Stimulated activated CD4-positive, alpha-beta T cell treated with anti-CD3 and anti-CD28 coated beads, TNF-alpha, amount 100 ng/mL, for 24 hours (primary cell): Measurements from ENCODE around the gene MYT1.

Experiments used
- DNase-seq, 3 experiments: peaks; one replicate each; pipeline ENCODE4 v3.0.0-alpha.2; 2020; ENCODE audit warnings: low read depth in 3 of 3

The MYT1 gene

DNA sequence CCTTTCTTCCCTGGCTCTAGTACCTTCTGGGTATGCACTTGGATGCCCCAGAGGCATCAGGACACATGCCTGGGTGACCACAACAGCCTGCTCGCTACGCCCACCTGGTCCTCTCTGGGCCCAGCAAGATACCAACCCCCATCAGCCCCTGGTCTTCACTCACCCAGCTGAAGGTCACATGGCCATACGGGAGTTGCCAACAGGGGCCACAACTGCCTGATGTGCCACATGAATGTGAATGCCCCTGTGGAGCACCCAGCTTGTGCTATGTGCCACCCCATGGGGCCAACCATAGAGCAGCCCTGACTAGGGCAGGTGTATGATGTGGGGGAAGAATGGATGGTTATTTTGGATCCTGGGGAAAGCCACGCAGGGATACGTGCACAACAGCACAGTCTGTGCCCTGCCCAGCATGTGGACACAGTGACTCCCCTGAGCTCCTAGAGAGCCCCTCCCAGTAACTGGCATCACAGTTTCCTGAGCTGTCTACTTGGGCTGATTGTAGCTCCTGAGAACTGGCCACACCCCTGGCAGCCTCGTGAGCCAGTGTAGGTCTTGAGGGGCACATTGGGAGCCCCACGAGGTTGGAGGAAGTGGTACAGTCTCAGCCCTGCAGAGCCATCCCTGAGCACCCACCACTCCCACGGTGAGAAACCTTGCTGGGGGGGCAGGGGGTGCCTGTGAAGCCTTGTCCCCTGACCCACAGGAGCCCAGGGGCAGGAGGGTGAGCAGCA lies 80.8 kb downstream of the MYT1 start:
- no peak for DNase-seq

DNA sequence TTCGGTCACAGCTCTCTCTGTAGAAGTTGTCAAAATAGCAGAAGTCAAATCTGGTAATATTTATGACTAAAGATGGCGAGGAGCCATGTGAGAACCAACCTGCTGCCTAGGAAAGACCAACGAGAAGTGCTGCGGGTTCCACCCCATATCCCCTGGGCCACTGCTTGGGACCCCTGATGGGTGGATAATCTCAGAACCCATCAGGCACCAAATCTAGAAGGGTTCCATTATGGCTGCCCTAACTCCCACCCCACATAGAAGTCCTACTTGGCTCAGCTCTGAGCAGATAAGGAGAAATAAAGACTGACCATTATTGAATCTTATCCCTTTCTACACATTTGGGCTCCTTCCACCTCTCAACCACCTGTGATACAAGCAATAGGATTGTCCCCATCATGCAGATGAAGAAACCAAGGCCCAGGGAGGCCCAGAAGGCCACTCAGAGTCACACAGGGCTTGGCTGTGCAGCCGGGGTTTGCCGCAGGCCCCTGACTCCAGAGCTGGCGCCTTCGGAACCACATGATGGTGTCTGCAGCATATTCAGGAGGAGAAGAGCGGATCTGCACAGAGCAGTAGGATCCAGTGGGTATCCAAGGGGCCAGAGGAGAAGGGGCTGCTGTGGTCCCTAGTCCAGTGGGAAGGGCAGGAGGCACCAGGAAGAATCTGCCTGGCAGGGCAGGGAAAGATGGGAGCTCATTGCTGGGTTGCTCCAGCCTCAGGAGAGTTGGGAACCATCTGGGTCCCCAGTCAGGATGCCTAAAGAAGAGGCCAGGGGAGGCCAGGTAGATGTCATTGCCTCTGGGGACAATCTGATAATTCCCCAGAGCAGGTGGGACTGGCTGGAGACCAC lies 81.7 kb downstream of the MYT1 start:
- no peak for DNase-seq

DNA sequence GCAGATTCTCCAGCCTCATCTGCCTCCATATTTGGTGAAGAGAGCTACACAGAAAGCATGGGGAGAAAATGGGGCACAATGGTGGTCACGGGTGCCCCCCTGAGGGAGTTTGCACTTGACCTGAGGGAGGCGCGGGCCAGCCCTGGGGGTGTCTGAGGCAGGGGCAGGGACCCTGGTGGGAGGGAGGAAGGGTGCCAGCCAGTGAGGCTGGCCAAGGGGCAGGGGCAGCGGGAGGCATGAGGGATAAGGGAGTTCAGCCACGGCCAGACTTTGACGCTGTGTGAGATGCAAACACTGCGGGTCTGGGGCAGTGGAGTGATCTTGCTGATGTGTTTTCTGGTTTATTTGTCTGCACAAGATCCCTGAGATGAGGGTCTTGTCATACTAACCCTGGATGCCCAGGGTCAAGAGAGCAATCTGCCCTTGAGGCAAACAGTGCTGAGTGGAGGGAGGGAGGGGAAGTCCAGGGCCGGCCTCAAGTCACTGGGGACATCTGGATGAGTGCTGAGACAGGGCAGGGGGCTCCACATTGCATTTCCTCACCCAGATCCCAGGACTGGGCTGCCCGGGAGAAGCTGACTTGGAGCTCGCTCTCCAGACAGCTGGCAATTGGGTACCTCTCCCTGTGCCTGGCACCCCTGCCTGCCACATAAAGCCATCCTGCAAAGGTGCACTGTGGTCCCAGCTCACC lies 82.5 kb downstream of the MYT1 start:
- no peak for DNase-seq

DNA sequence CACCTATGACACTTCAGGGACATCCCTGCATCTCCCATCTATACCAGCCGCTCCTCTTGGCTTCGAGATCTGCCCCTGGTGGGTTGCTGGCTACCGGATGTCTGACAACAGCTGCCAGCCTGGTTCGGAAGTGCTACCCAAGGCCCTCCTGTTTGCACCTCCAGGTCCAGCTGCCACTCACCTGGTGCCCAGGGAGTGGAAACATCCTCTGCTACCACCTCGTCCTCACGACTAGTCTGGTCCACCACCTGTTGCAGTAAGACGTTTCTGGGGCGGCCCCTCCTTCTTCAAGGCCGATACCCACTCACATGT lies 83.0 kb downstream of the MYT1 start:
- DNase-seq: no peak

- DNase-seq: no peak
Measured at GRCh38 chr20:64247970-64248841, 84.0 kb downstream of the MYT1 start.

DNA sequence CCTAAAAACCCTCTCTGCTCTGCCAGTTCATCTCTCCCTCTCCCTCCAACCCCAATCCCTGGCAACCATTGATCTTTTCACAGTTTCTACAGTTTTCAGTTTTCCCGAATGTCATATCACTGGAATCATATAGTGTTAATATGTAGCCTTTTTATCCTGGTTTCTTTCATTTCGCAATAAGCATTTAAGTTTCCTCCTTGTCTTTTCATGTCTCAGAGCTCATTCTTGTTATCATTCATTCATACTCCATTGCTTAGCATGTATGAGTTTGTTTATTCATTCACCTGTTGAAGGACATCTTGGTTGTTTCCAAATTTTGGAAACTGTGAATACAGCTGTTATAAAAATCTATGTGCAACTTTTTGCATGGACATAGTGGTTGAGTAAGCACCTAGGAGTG lies 85.8 kb downstream of the MYT1 start:
- DNase-seq: no peak

DNA sequence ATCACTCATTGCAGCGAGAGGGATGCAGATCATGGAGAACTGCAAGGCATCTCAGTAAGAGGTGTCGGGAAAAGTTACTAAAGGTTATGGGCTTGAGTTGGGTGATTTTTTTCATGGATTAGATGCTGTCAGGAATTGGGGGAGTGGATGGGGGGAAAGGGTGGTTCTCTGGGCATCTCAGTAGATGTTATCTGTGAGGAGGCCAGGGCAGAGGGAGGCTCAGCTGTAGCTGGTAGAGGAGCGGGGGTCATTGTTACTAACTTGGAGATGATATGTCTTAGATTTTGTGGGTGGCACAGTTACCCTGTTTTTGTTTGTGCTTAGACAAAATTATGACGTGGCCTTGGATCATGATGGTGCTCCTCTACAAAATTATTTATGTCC lies 88.7 kb downstream of the MYT1 start:
- no peak for DNase-seq

DNA sequence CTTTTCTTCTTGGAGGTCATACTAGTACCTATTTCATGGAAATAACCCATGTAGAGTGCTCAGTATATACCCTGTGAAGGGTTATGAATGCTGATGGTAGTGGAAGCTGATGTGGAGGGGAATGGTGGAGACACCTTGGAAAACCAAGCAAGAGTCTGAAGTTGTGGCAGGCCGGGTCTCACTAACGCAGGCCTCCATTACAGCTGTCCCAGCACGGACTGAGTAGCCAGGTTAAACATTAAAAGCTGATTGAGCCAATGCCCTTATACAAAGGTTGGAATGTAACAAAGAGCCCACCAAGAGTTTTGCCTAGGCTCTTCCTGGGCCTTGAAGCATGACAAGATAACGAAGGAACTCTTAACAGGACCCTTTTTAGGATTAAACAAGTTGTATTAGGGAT lies 89.2 kb downstream of the MYT1 start:
- no peak for DNase-seq

GRCh38 chr20:64254156-64254555 lies 89.9 kb downstream of the MYT1 start:
- DNase-seq: no peak

DNA sequence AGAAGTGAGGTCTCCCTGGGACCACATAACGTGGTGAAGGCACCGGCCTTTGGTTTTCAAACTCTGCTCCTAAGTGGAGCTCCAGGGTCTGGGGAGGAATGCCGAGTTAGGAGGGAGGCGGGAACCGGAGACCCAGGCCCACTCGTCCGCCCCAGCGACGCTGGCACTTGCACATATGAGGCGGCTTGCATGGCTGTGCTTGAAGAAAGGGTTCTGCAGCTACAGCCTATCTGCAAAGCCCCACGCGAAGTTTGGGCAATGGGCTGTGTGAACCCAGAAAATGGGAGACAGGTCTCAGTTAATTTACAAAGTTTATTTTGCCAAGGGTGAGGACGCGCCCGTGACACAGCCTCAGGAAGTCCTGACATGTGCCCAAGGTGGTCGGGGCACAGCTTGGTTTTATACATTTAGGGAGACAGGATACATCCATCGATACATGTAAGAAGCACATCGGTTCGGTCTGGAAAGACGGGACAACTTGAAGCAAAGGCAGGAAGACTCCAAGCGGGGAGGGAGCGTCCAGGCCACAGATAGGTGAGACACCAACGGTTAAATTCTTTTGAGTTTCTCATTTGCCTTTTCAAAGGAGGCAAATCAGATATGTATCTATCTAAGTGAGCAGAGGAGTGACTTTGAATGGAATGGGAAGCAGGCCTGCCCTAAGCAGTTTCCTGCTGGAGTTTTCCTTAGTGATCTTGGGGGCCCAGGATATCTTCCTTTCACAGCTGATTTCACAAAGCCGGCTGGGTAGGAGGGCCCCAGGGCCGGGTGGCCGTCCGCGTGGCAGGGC lies 90.5 kb downstream of the MYT1 start:
- DNase-seq: no peak

GRCh38 chr20:64255361-64256281 lies 91.4 kb downstream of the MYT1 start, which contains the start of gene PCMTD2:
Gene PCMTD2, plus strand, starts transcription at chr20:64255748. Its CDS starts 4,218 bp downstream, at chr20:64259966.
- peak; percentile 63 to 80 (median 78) for DNase-seq

GRCh38 chr20:64256282-64256935 lies 92.2 kb downstream of the MYT1 start:
- DNase-seq: no peak

- no peak for DNase-seq
Measured at GRCh38 chr20:64257107-64257757, 93.0 kb downstream of the MYT1 start.

- no peak for DNase-seq
Measured at GRCh38 chr20:64258071-64258823, 94.0 kb downstream of the MYT1 start.

GRCh38 chr20:64260239-64260638 lies 96.0 kb downstream of the MYT1 start:
- DNase-seq: no peak

DNA sequence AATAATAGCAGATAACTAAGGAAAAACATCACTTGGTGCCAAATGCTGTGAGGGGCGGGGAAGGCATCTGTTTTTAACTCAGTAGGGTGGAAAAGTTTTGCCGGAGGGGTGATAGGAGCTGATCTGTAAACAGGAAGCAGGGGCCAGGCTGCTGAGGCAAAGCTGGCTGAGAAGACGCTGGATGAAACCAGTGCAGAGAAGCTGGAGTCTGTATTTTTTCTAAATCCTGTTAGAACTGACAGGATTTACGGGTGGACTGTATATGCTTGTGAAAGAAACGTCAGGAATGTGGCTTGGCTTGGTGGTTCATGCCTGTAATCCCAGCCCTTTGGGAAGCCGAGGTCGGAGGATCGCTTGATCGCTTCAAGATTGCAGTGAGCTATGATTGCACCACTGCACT lies 96.9 kb downstream of the MYT1 start:
- DNase-seq: no peak

DNA sequence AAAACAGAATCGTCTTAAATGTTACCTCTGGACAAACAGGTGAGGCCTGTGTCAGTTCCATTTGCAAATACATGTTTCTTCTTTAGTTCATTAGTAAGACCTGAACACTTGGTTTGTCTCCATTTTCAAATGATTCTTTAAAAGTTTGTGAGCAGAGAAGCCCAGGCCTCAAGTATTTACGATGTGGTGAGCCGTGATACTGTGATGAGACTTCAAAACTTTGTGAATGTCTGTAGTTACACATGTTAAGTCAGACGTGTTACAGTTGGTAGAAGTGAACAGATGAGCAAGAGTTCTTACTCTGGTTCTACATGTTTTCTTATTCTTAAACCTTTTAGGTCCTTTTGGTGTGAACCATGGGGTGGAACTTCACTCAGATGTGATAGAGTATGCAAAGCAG lies 99.8 kb downstream of the MYT1 start:
- DNase-seq: no peak

DNA sequence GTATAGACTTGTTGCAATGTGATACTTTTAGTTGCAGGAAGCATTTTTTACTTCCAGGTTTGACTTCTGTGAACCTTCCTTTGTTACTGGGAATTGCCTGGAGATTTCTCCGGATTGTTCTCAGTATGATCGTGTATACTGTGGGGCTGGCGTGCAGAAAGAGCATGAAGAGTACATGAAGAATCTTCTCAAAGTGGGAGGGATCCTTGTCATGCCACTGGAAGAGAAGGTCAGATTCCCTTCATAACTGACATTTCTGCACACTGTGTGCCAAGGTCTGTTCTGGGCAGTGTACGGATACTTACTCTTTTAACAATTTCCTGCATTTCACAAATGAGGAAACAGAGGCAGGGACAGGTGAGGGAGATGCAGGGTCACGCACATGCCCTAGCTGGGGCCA lies 100.9 kb downstream of the MYT1 start:
- DNase-seq: no peak
